Medulla oblongata (tissue), 1 donor: Measurements from ENCODE around the gene THBD.
"Not testable (repeated sequence)": the region's sequence is repeated elsewhere in the genome, so short reads cannot be mapped to it uniquely, and the experiment has no call there.

Source experiments
- DNase-seq: peaks from one replicate; pipeline ENCODE4 v3.0.0-alpha.2; 2015; ENCODE audit errors: extremely low spot score

THBD gene

GRCh38 chr20:23035731-23036130, 13.7 kb downstream of the THBD start:
- DNase-seq = no peak

GRCh38 chr20:23034721-23035671, 14.5 kb downstream of the THBD start, which contains the start of gene SSTR4:
Gene SSTR4 (plus strand): TSS chr20:23035312. CDS start chr20:23035484, 172 bp downstream.
- DNase-seq = no peak

DNA sequence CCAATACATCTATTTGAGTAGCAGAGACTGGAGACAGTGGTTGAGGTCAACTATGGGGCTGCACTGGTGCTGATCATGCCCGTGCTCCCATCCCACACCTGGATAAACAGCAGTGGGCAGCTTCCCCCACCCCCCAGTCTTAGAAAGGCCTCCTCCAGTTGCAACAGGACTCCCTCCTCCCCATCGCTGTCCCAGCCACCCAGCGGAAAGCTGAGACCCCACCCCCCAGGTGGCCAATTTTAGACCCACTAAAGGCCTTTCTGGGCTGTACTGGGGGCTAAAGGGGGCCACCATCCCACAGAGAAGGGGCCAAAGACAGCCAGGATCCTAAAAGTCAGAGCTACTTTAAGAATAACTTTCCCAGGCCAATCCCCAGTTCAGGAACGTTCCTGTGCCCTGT, 15.6 kb downstream of the THBD start:
- no peak for DNase-seq

- no peak for DNase-seq
Measured at GRCh38 chr20:23032750-23033078, 16.8 kb downstream of the THBD start.

DNA sequence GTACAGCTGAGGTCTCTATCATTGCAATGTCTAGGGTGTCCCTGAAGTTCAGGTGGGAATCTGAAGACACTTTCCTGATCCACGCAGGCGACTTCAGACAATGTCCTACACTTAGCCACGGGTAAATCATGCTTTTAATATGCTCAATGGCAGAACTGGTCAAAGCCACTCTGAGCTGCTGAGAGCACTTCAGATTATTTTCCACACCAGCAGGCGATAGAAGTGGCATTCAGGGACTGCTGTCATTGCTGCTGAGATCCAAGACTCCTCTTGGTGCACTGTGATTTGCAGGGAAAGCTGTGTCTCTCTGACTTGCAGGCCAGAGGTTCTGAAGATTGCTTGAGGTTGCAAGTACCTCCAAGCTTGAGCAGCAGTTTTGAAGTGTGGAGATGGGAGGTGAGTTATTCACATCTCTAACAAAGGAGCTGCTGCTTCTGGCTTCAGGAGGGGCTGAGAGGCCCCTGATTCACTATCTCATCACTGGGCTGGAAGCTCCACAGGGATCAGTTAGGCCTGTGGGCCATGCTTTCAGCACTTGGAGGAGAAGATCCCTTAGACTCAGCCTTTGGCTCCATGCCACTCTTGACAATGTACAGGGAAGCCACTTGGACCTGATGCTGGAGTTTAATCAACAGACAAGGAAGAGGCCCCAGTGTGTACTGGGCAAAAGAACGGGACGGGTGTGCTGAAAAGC, 17.3 kb downstream of the THBD start:
- no peak for DNase-seq

GRCh38 chr20:23031346-23031745, 18.1 kb downstream of the THBD start:
- no peak for DNase-seq

GRCh38 chr20:23029324-23029723, 20.1 kb downstream of the THBD start:
- peak; percentile 79 for DNase-seq

DNA sequence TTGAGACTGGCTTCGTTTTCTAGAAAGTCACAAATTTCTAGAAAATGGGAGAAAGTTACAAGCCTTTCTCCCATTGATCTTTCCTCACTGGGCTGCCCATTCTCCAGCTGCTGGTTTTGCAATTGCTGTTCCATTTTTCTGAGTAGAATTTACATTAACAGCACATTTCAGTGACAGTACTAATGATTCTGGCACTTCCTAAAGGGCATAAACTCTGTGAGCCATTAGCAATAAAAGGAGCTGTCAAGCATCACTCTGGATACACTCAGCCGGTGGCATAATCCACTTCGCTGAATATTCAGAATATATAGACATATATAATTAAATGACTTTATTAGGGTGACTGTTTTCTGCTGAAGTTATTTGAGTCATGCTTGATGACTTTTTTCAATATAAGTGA, 21.1 kb downstream of the THBD start:
- DNase-seq = no peak

GRCh38 chr20:23027721-23028120, 21.8 kb downstream of the THBD start:
- peak; percentile 65 for DNase-seq

DNA sequence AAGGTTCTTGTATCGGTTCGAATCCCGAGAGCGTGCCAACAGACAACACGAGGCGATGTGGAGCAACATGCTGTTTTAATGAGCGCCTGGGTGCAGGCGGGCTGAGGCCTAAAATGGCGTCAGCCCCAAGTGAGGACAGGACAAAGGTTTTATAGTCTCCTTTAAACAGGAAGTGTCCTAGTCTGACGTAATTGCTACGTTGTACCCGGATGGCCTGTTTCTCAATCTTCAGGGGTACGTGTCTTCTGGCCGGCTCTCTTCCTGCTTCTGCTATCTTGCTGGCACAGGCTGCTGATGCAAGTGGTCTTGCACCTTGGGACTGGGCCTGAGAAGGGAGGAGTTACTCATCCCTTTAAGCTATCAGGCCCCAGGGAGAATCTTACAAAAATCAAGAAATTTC, 24.0 kb downstream of the THBD start:
- not testable (repeated sequence) for DNase-seq

DNA sequence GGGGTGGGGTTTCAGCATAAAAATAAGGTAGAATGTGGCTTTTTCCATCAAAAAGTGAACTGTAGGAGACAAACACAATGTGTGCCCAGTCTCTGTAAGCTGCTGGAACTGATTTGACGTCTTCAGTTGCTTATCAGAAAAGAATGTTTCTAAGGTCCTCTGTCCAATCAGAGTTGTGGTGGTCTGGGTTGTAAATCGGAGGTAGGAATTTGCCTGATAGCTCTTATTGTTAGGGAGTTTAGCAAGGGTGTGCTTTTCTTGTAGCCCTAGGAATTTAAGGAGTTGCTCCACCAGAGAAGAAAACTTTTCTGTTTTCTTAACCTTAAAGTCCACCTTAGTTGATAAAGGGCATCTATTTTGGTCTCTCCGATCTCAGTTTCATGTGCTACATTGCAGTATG, 24.8 kb downstream of the THBD start:
- no peak for DNase-seq

DNA sequence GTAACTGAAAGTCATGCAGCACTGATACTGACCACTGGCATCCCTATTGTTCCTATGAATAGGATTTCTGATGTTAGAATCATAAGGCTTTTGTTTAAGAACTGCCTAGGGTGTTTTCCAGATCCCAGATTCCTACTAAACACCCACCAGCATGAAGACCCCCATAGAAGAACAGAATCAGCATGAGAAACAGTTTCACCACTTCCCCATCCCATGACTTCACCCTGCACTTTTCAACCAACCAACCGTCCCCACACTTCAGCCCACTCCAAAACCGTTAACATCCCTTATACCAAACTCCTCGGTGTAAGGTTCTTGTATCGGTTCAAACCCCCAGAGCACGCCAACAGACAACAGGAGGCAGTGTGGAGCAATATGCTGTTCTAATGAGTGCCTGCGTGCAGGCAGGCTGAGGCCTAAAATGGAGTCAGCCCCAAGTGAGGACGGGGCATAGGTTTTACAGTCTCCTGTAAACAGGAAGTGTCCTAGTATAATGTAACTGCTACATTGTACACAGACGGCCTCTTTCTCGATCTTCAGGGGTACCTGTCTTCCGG, 25.8 kb downstream of the THBD start:
- no peak for DNase-seq

- no peak for DNase-seq
Measured at GRCh38 chr20:23022849-23023248, 26.6 kb downstream of the THBD start.

DNA sequence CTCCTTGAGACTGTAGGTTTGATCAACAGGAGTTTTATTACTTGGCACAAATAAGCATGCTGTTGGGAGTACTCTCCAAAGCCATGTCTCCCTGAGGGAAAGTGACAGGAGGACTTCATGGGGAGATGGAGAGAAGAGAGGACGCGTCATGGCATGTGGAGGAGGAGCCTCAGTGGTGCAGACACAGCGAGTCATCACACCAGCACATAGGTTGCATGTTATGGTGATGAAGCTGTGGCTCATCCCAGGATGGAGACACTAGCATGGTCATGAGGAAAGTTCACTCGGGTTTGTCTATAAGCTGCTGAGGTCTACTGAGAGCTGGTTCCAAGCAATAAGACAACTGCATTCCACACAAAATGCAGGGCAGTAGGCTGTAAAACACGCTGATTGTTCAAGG, 27.5 kb downstream of the THBD start:
- DNase-seq = no peak

DNA sequence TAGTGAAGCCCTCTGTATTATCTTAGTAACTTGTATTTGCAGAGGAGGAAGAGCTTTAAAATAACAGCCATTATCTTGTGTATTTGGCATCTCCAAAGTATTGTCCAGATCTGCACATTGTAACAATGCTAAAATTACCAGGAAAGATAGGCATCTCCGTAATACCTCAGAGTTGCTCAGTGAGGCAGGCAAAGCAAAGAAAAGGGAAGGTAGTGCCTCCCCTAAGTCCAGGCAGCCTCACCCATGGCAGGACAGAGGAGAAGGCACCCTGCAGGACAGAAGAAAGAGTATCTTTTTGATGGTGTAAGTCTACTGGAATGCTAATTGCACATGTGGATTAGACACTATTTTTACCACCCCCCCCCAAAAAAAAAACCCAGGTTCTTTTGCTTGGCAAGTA, 27.9 kb downstream of the THBD start:
- DNase-seq = no peak

DNA sequence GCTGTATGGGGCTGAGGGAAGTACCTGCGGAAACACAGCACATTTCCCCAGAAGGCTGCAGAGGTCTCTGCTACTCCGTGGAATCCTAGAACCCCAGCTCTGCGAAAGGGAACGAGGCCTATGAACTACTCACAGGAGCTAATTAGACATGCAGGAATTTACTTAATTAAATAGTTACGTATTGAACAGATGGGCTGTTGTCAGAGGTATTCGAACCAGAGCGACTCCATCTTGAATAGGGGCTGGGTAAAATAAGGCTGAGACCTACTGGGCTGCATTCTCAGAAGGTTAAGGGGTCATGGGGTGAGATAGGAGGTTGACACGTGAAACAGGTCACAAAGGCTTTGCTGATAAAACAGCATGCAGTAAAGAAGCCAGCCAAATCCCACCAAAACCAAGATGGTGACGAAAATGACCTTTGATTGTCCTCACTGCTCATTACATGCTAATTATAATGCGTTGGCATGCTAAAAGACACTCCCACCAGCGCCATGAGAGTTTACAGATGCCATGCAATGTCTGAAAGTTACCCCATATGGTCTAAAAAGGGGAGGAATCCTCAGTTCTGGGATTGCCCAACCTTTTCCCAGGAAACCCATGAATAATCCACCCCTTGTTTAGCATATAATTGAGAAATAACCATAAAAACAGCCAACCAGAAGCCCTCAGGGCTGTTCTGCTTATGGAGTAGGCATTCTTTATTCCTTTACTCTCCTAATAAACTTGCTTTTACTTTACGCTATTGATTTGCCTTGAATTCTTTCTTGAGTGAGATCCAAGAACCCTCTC, 29.0 kb downstream of the THBD start:
- DNase-seq = no peak

DNA sequence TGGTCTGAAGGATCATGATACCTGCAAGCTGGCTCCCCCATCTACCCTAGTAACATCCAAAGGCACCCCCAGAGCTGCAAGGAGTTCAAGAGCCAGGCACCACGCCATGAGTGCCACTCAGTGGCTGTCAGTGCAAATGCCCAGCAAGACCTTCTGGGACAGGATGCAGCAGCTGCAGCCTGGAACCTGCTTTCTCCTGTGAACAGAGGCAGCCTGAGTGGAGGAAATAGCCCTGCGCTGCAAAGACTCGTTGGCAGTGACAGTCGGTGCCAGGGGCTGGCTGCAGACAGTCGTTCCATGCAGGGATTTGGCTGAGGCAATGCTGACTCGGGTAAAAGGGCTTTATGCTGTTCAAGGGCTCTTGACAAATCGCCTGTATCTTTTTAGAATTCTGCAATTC, 30.1 kb downstream of the THBD start:
- DNase-seq = peak; percentile 77

DNA sequence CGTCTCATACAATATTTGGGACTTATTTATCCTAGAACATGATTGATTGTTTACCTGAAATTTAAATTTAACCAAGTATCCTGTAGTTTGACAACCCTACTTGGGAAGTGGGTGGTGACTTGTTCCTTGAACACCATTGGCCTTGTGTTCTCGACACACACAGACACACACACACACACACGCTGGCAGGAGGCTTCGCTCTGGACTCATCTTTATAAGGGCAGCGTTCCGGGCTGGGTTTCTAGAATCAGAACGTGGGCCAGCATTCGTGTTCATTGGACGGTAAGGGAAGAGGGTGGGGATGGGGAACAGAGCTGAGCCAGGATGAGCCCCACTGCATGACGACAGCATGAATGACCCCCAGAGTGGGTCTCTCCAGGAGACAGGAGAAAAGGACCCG, 30.5 kb downstream of the THBD start:
- DNase-seq = peak; percentile 21

GRCh38 chr20:23018432-23018831, 31.0 kb downstream of the THBD start:
- DNase-seq = no peak

DNA sequence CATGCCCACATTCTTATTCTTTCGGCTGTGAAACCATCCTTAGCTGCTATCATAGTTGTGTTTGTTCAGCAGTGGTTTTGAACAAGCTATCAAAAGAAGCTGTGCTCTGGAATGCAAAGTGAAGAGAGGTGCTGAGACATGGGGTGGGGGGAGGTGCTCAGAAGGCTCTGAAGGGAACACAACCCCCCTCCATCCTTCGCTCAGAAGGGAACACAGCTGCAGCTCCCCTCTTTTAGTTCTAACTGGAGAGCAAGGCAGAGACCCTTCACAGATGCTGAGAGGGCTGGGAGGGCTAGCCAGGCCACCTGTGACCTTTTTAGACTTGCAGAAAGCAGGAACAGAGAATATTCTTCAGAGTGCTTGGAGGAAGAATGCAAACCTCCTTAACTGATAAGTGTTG, 32.0 kb downstream of the THBD start:
- no peak for DNase-seq

DNA sequence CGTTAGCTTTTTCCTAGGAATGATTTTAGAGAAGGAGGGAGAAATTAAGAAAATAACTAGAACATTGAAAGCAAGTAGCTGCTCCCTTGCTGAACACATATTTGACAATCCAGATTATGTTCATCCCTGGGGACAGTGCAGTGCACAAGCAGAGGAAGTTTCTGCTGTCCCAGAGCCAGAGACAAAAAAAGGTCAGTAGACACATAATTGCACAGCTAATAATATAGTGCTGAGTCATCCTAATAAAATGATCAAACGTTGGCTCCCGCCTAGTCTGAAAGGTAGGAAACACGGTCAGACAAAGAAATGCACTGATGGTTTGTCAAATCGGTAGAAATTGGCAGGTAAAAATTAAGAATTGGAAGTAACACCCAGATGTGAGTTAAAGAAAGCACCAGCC, 36.0 kb downstream of the THBD start:
- no peak for DNase-seq
